Panc1 (cell line): ENCODE data around the gene ADAMTS2. TPM values are rescaled to one million over a fixed set of nuclear protein-coding genes. Genes with fewer than 3 reads are reported as not detected.

Source experiments
- ATAC-seq: fragments of 200-7000 bp; cut with Tn5 transposase; 2 replicates; pipeline ENCODE4 v1.9.1; 2020; ENCODE audit warnings: mild to moderate bottlenecking, moderate library complexity
- BruUV-seq: library from RNA; stranded (reverse); fragments of 400-500 nt; replicated peaks from 2 replicates; lab custom pipeline; 2021; lab: Mats Ljungman, UMichigan
- CTCF ChIA-PET: fragments of 300-600 bp; sonication (Branson Sonifier 250); formaldehyde crosslinking; loops from one replicate; lab custom pipeline; 2022; ENCODE audit warnings: antibody characterized with exemption; lab: Charles Lee
- POLR2A ChIA-PET: fragments of 300-600 bp; sonication (Branson Sonifier 250); formaldehyde crosslinking; loops from one replicate; lab custom pipeline; 2022; ENCODE audit warnings: antibody characterized with exemption; lab: Charles Lee
- DNase-seq: peaks from one replicate; pipeline ENCODE4 v3.0.0-alpha.2; 2010; ENCODE audit warnings: low read depth, low spot score
- H3K27ac ChIP-seq: 2 replicates; pipeline ENCODE4 v1.5.1; 2011; ENCODE audit warnings: mild to moderate bottlenecking, low read length, inconsistent platforms
- H3K27me3 ChIP-seq: fragments of 200-500 bp; sonication (Bioruptor generic); 2 replicates; pipeline ENCODE4 v1.6.0; 2014; ENCODE audit warnings: low read length, inconsistent platforms; ENCODE audit not compliant: control insufficient read depth, insufficient read depth
- H3K36me3 ChIP-seq: fragments of 200-500 bp; sonication (Bioruptor generic); 2 replicates; pipeline ENCODE4 v1.5.1; 2014; ENCODE audit warnings: inconsistent platforms, mild to moderate bottlenecking, low read length, moderate library complexity; ENCODE audit not compliant: control insufficient read depth, insufficient read depth
- H3K4me1 ChIP-seq: 2 replicates; pipeline ENCODE4 v1.5.1; 2011; ENCODE audit warnings: inconsistent platforms, mild to moderate bottlenecking, low read length, moderate library complexity; ENCODE audit not compliant: control insufficient read depth, insufficient read depth
- H3K4me3 ChIP-seq, 2 experiments: 2 replicates each; pipeline ENCODE4 v1.5.1; 2011 to 2012; ENCODE audit warnings: low read depth in 2 of 2, low read length in 2 of 2, mild to moderate bottlenecking in 2 of 2, inconsistent platforms in 1 of 2, moderate library complexity in 1 of 2
- H3K9me3 ChIP-seq: fragments of 200-500 bp; sonication (Bioruptor generic); 2 replicates; pipeline ENCODE4 v1.5.1; 2014; ENCODE audit warnings: low read depth, mild to moderate bottlenecking, inconsistent platforms, low read length, moderate library complexity; ENCODE audit not compliant: control insufficient read depth, insufficient read depth
- CTCF ChIP-seq: fragments of 450-650 bp; IDR thresholded peaks from 2 replicates; pipeline ENCODE4 v1.5.1; 2017; ENCODE audit warnings: mild to moderate bottlenecking
- POLR2AphosphoS5 ChIP-seq: IDR thresholded peaks from 2 replicates; pipeline ENCODE4 v1.6.1; 2012; ENCODE audit warnings: mild to moderate bottlenecking, low read depth, low read length, moderate library complexity
- REST ChIP-seq, 2 experiments: IDR thresholded peaks; 2 replicates each; pipeline ENCODE4 v1.6.1; 2011 to 2012; ENCODE audit warnings: low read depth in 2 of 2, control low read depth in 1 of 2, low read length in 1 of 2, mild to moderate bottlenecking in 1 of 2, moderate library complexity in 1 of 2; ENCODE audit not compliant: insufficient read depth in 1 of 2
- SIN3A ChIP-seq: IDR thresholded peaks from 2 replicates; pipeline ENCODE4 v1.6.1; 2012; ENCODE audit warnings: low read depth, mild to moderate bottlenecking, low read length, moderate library complexity, borderline replicate concordance; ENCODE audit not compliant: insufficient read depth
- TCF7L2 ChIP-seq: IDR thresholded peaks from 2 replicates; pipeline ENCODE4 v1.6.1; 2011; ENCODE audit warnings: mild to moderate bottlenecking, low read depth, low read length, inconsistent platforms
- in situ Hi-C: cut with HindIII; loops from 2 replicates; pipeline ENCODE4 v1.10.0; 2016; ENCODE audit warnings: low sequenced_read_pairs, low pct_unique_long_range_greater_than_20kb
- intact Hi-C: fragments of 100-400 bp; cut with micrococcal nuclease; formaldehyde crosslinking; loops from one replicate; pipeline ENCODE4 v1.10.0; 2022; ENCODE audit not compliant: unreplicated experiment
- total RNA-seq: library from RNA; stranded (reverse); gene quantifications from one replicate; pipeline ENCODE4 v1.2.1, GENCODE V29; 2021; ENCODE audit not compliant: unreplicated experiment

Gene ADAMTS2
- total RNA-seq, 1 experiment from 2014 or later, result 0.13 TPM

- Histone ChIP-seq H3K4me1 (no peaks in the 10 kb centered on the region), H3K9me3 (peaks cover 29% of the 10 kb centered on the region; the same call in 1 of the 2 replicates), H3K4me3 (peak overlapping the region; percentile 51 to 58), H3K36me3 (no peaks in the 10 kb centered on the region), H3K27ac (no peak overlapping the region; the same call in 1 of the 2 replicates), H3K27me3 (no peaks in the 10 kb centered on the region)
- ChIA-PET CTCF (no interaction called here), POLR2A (no interaction called here)
- intact Hi-C loops, result no loop called here
- in situ Hi-C loops, result no loop called here
- ATAC-seq, result no peak
- TF ChIP-seq REST (IDR thresholded peaks at IDR 0.05; ENCODE audit: insufficient read depth in 1 of 2, low read depth in 2 of 2, low read length in 1 of 2), result no peak
- TF ChIP-seq CTCF, result no peak
- no peak for TF ChIP-seq POLR2AphosphoS5
- TF ChIP-seq SIN3A, result no peak
- no peak for TF ChIP-seq TCF7L2
- no TSS peak for BruUV-seq
- no peak for DNase-seq
These were observed 284.2 kb downstream of the ADAMTS2 start for GRCh38 chr5:179061025-179061424.

Other genes starting within 250 kb of the ADAMTS2 start
- gene RUFY1, start 205.1 kb upstream of the ADAMTS2 start, total RNA-seq, result 66.3 TPM